ENCODE measurements around the gene NHERF2.

DNA sequence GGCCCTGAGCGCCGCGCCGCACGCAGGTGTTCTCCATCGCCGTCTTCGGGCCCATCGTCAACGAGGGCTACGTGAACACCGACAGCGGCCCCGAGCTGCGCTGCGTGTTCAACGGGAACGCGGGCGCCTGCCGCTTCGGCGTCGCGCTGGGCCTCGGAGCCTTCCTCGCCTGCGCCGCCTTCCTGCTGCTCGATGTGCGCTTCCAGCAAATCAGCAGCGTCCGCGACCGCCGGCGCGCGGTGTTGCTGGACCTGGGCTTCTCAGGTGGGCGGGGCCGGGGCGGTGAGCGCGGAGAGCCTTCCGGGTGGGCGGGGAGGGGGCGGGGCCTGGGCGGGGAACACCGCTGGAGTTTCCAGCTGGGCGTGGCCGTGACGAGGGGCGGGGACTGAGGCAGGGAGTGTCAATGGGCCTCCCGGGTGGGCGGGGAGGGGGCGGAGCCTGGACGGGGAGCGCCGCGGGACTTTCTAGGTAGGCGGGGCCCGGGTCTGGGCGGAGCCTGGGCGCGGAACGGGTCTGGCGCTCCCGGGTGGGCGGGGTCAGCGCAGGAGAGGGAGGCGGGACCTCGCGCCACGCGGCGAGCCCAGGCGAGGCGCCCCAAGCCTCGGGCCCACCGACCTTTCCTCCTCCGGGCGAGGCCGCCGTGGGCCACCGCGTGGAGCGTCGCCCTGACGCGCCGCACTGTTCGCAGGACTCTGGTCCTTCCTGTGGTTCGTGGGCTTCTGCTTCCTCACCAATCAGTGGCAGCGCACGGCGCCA lies 34.6 kb upstream of the NHERF2 start:
- no peak for TF ChIP-seq POLR2A (IDR thresholded peaks at IDR 0.05; ENCODE audit: low read length)
- TF ChIP-seq GATA1 (IDR thresholded peaks at IDR 0.05; ENCODE audit: low read depth, low read length): no peak
